HepG2 (cell line): ENCODE data around the gene EPC2. TPM values are rescaled to one million over a fixed set of nuclear protein-coding genes. Genes with fewer than 3 reads are reported as not detected.

ENCODE experiments used
- ASH2L ChIP-seq: fragments of 300-600, 200-600 bp; sonication (generic); IDR thresholded peaks from 2 replicates; pipeline ENCODE4 v1.7.0; 2017; ENCODE audit warnings: low read depth, mild to moderate bottlenecking, moderate library complexity, mixed read lengths, low read length; ENCODE audit not compliant: insufficient read length
- DPF2 ChIP-seq: sonication (generic); formaldehyde crosslinking; IDR thresholded peaks from 2 replicates; pipeline ENCODE4 v1.4.0; 2020; ENCODE audit warnings: mild to moderate bottlenecking, low read depth, missing genetic modification reagents, borderline replicate concordance
- HIVEP1 ChIP-seq: sonication (generic); formaldehyde crosslinking; IDR thresholded peaks from 2 replicates; pipeline ENCODE4 v1.4.0; 2020; ENCODE audit warnings: mild to moderate bottlenecking, missing genetic modification reagents
- KLF6 ChIP-seq: IDR thresholded peaks from 2 replicates; pipeline ENCODE4 v1.8.0; 2016; ENCODE audit warnings: missing biosample characterization, missing genetic modification reagents
- KMT2B ChIP-seq: IDR thresholded peaks from 2 replicates; pipeline ENCODE4 v1.6.1; 2016; ENCODE audit warnings: missing genetic modification reagents, missing compliant biosample characterization
- MEIS2 ChIP-seq: sonication (generic); formaldehyde crosslinking; IDR thresholded peaks from 2 replicates; pipeline ENCODE4 v1.9.0; 2021; ENCODE audit warnings: mild to moderate bottlenecking, missing genetic modification reagents
- NAIF1 ChIP-seq: sonication (generic); formaldehyde crosslinking; IDR thresholded peaks from 2 replicates; pipeline ENCODE4 v1.5.0; 2020; ENCODE audit warnings: mild to moderate bottlenecking, missing genetic modification reagents, borderline replicate concordance
- NBN ChIP-seq: fragments of 450-650 bp; conservative IDR thresholded peaks from 2 replicates; pipeline ENCODE4 v1.6.1; 2017
- NFKBIZ ChIP-seq: IDR thresholded peaks from 2 replicates; pipeline ENCODE4 v1.6.1; 2018; ENCODE audit warnings: missing genetic modification reagents, missing compliant biosample characterization
- RFXANK ChIP-seq: IDR thresholded peaks from 2 replicates; pipeline ENCODE4 v1.6.1; 2016
- RFXAP ChIP-seq: sonication (generic); formaldehyde crosslinking; IDR thresholded peaks from 2 replicates; pipeline ENCODE4 v1.4.0; 2020; ENCODE audit warnings: missing genetic modification reagents, borderline replicate concordance
- SP1 ChIP-seq, 2 experiments: fragments of 450-650 bp in 1 of 2; sonication (generic) in 1 of 2; formaldehyde crosslinking in 1 of 2; IDR thresholded peaks; 2 replicates each; pipeline versions ENCODE4 v1.4.0 to v1.6.1; 2016 to 2020; ENCODE audit warnings: missing genetic modification reagents in 1 of 2
- TMF1 ChIP-seq: sonication (generic); formaldehyde crosslinking; IDR thresholded peaks from 2 replicates; pipeline ENCODE4 v1.8.1; 2022; ENCODE audit warnings: low read depth, missing genetic modification reagents
- ZNF282 ChIP-seq: fragments of 450-650 bp; IDR thresholded peaks from 2 replicates; pipeline ENCODE4 v1.6.1; 2018; ENCODE audit not compliant: partially characterized antibody
- ZNF292 ChIP-seq: sonication (generic); formaldehyde crosslinking; IDR thresholded peaks from 2 replicates; pipeline ENCODE4 v1.8.1; 2022; ENCODE audit warnings: mild to moderate bottlenecking, low read depth, missing genetic modification reagents, borderline replicate concordance
- ZNF607 ChIP-seq: sonication (generic); formaldehyde crosslinking; IDR thresholded peaks from 2 replicates; pipeline ENCODE4 v1.5.1; 2020; ENCODE audit warnings: missing genetic modification reagents, mild to moderate bottlenecking, borderline replicate concordance
- ZNF619 ChIP-seq: sonication (generic); formaldehyde crosslinking; IDR thresholded peaks from 2 replicates; pipeline ENCODE4 v1.4.0; 2020; ENCODE audit warnings: mild to moderate bottlenecking, missing genetic modification reagents
- ZNF766 ChIP-seq: sonication (generic); formaldehyde crosslinking; IDR thresholded peaks from 2 replicates; pipeline ENCODE4 v1.5.0; 2020; ENCODE audit warnings: missing genetic modification reagents, borderline replicate concordance
- ZSCAN25 ChIP-seq: sonication (generic); formaldehyde crosslinking; IDR thresholded peaks from 2 replicates; pipeline ENCODE4 v1.8.0; 2022; ENCODE audit warnings: mild to moderate bottlenecking, missing genetic modification reagents
- polyA plus RNA-seq, 8 experiments: library from polyadenylated mRNA; depleted of rRNA in 3 of 8; stranded (reverse) in 7 of 8; unstranded in 1 of 8; fragments of >200 nt; fragmentation: Illumina TruSeq in 4 of 8; extraction: Trizol in 4 of 8; gene quantifications; 2 replicates each; pipeline versions ENCODE4 v1.2.1 to v1.2.3, GENCODE V29; 2011 to 2016; ENCODE audit warnings: low read depth in 4 of 8, missing spikeins in 1 of 8, mixed read lengths in 1 of 8; ENCODE audit not compliant: insufficient read depth in 1 of 8
- total RNA-seq, 5 experiments: library from RNA; depleted of rRNA; stranded (reverse); fragments of >200 nt; fragmentation: Illumina TruSeq; extraction: Trizol; gene quantifications; 2 replicates each; pipeline ENCODE4 v1.2.3, GENCODE V29; 2016; ENCODE audit warnings: low read depth in 1 of 5
- TF ChIP-seq, protein P1 (sequence below): sonication (generic); formaldehyde crosslinking; IDR thresholded peaks from 2 replicates; pipeline ENCODE4 v1.5.1; 2020; ENCODE audit warnings: missing genetic modification reagents, mild to moderate bottlenecking, borderline replicate concordance
- TF ChIP-seq, protein P2 (sequence below): IDR thresholded peaks from 2 replicates; pipeline ENCODE4 v1.6.1; 2016; ENCODE audit warnings: missing biosample characterization, missing genetic modification reagents, low read depth
- TF ChIP-seq, protein P3 (sequence below): sonication (generic); formaldehyde crosslinking; IDR thresholded peaks from 2 replicates; pipeline ENCODE4 v1.8.0; 2022; ENCODE audit warnings: mild to moderate bottlenecking, missing genetic modification reagents, moderate library complexity
- TF ChIP-seq, protein P4 (sequence below): sonication (generic); formaldehyde crosslinking; IDR thresholded peaks from 2 replicates; pipeline ENCODE4 v1.5.0; 2020; ENCODE audit warnings: missing genetic modification reagents, mild to moderate bottlenecking, borderline replicate concordance
- TF ChIP-seq, protein P5 (sequence below): conservative IDR thresholded peaks from 2 replicates; pipeline ENCODE4 v1.6.1; 2018; ENCODE audit warnings: missing genetic modification reagents

EPC2 gene
- total and polyA plus RNA-seq, 2 of the 13 experiments (the other 11 are each of a cell fraction or from before 2014, with no cell fraction given), result 20.5 to 22.0 TPM

DNA sequence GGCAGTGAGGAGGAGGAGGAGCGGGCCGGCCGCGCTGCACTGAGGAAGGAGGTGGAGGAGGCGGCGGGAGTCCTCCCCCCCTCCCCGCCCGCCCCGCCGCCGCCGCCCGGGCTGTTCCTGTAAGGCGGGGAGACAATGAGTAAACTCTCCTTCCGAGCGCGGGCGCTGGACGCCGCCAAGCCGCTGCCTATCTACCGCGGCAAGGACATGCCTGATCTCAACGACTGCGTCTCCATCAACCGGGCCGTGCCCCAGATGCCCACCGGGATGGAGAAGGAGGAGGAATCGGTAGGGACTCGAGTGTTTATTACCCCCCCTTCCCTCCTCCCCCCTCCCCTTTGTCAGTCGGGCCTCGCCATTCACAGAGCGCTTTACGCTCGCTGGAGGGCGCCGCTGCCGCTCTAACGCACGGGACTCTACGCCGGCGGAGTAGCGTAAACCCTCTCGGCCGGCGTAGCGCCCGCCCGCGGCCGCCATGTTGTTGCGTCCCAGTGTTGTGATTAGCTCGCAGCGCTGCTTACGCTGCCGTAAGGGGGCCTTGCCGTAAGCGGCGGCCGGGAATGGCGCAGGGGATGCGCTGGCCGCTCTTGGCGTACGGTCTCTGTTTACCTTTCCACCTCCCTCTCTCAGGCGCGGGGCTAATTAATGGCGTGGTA, 460 bp downstream of the EPC2 start (continued):
- TF ChIP-seq TMF1 (CRISPR knock-in tag) (no peak), ZSCAN25 (peak; percentile 52; the same call in 1 of the 2 replicates), RFXAP (CRISPR knock-in tag) (0 out of 2 replicates have a peak, but pooled peaks have one; percentile 3), KLF6 (CRISPR knock-in tag) (peak; percentile 69), MEIS2 (CRISPR knock-in tag) (0 out of 2 replicates have a peak, but pooled peaks have one; percentile 9), ZNF292 (CRISPR knock-in tag) (peak; percentile 22; the same call in 1 of the 2 replicates), ZNF766 (CRISPR knock-in tag) (no peak), NAIF1 (CRISPR knock-in tag) (peak; percentile 100), DPF2 (CRISPR knock-in tag) (no peak), ASH2L (peak; percentile 67), NFKBIZ (no peak; the same call in 1 of the 2 replicates), NBN (no peak), ZNF282 (no peak), RFXANK (CRISPR knock-in tag) (0 out of 2 replicates have a peak, but pooled peaks have one; percentile 29), ZNF607 (CRISPR knock-in tag) (0 out of 2 replicates have a peak, but pooled peaks have one; percentile 49), SP1 (IDR thresholded peaks at IDR 0.05) (no peak), SP1 (CRISPR knock-in tag; IDR thresholded peaks at IDR 0.05) (peak; percentile 13), ZNF619 (CRISPR knock-in tag) (no peak), HIVEP1 (CRISPR knock-in tag) (peak; percentile 35; the same call in 1 of the 2 replicates), KMT2B (CRISPR knock-in tag) (peak; percentile 86)
- TF ChIP-seq, protein P1, sequence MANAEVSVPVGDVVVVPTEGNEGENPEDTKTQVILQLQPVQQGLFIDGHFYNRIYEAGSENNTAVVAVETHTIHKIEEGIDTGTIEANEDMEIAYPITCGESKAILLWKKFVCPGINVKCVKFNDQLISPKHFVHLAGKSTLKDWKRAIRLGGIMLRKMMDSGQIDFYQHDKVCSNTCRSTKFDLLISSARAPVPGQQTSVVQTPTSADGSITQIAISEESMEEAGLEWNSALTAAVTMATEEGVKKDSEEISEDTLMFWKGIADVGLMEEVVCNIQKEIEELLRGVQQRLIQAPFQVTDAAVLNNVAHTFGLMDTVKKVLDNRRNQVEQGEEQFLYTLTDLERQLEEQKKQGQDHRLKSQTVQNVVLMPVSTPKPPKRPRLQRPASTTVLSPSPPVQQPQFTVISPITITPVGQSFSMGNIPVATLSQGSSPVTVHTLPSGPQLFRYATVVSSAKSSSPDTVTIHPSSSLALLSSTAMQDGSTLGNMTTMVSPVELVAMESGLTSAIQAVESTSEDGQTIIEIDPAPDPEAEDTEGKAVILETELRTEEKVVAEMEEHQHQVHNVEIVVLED (CRISPR knock-in tag), result peak; percentile 90
- TF ChIP-seq, protein P2, sequence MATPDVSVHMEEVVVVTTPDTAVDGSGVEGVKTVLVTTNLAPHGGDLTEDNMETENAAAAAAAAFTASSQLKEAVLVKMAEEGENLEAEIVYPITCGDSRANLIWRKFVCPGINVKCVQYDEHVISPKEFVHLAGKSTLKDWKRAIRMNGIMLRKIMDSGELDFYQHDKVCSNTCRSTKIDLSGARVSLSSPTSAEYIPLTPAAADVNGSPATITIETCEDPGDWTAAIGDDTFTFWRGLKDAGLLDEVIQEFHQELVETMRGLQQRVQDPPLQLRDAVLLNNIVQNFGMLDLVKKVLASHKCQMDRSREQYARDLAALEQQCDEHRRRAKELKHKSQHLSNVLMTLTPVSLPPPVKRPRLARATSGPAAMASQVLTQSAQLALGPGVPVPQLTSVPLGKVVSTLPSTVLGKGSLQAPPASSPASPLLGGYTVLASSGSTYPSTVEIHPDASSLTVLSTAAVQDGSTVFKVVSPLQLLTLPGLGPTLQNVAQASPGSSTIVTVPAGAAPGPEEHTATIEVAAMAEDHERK, result peak; percentile 79
- TF ChIP-seq, protein P3, sequence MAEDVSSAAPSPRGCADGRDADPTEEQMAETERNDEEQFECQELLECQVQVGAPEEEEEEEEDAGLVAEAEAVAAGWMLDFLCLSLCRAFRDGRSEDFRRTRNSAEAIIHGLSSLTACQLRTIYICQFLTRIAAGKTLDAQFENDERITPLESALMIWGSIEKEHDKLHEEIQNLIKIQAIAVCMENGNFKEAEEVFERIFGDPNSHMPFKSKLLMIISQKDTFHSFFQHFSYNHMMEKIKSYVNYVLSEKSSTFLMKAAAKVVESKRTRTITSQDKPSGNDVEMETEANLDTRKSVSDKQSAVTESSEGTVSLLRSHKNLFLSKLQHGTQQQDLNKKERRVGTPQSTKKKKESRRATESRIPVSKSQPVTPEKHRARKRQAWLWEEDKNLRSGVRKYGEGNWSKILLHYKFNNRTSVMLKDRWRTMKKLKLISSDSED (CRISPR knock-in tag), result no peak
- TF ChIP-seq, protein P4, sequence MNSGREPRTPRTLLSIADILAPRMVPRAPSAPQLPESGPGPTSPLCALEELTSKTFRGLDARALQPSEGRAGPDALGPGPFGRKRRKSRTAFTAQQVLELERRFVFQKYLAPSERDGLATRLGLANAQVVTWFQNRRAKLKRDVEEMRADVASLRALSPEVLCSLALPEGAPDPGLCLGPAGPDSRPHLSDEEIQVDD, result 0 out of 2 replicates have a peak, but pooled peaks have one; percentile 19
- TF ChIP-seq, protein P5, sequence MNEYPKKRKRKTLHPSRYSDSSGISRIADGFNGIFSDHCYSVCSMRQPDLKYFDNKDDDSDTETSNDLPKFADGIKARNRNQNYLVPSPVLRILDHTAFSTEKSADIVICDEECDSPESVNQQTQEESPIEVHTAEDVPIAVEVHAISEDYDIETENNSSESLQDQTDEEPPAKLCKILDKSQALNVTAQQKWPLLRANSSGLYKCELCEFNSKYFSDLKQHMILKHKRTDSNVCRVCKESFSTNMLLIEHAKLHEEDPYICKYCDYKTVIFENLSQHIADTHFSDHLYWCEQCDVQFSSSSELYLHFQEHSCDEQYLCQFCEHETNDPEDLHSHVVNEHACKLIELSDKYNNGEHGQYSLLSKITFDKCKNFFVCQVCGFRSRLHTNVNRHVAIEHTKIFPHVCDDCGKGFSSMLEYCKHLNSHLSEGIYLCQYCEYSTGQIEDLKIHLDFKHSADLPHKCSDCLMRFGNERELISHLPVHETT, result 0 out of 2 replicates have a peak, but pooled peaks have one; percentile 48
